ENCODE results near the gene IL18R1.
A peak's percentile ranks its signal among the peaks of the same experiment; 100 is the strongest.
"Not testable (repeated sequence)": the region's sequence is repeated elsewhere in the genome, so short reads cannot be mapped to it uniquely, and the experiment has no call there.

Gene IL18R1, protein sequence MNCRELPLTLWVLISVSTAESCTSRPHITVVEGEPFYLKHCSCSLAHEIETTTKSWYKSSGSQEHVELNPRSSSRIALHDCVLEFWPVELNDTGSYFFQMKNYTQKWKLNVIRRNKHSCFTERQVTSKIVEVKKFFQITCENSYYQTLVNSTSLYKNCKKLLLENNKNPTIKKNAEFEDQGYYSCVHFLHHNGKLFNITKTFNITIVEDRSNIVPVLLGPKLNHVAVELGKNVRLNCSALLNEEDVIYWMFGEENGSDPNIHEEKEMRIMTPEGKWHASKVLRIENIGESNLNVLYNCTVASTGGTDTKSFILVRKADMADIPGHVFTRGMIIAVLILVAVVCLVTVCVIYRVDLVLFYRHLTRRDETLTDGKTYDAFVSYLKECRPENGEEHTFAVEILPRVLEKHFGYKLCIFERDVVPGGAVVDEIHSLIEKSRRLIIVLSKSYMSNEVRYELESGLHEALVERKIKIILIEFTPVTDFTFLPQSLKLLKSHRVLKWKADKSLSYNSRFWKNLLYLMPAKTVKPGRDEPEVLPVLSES

DNA sequence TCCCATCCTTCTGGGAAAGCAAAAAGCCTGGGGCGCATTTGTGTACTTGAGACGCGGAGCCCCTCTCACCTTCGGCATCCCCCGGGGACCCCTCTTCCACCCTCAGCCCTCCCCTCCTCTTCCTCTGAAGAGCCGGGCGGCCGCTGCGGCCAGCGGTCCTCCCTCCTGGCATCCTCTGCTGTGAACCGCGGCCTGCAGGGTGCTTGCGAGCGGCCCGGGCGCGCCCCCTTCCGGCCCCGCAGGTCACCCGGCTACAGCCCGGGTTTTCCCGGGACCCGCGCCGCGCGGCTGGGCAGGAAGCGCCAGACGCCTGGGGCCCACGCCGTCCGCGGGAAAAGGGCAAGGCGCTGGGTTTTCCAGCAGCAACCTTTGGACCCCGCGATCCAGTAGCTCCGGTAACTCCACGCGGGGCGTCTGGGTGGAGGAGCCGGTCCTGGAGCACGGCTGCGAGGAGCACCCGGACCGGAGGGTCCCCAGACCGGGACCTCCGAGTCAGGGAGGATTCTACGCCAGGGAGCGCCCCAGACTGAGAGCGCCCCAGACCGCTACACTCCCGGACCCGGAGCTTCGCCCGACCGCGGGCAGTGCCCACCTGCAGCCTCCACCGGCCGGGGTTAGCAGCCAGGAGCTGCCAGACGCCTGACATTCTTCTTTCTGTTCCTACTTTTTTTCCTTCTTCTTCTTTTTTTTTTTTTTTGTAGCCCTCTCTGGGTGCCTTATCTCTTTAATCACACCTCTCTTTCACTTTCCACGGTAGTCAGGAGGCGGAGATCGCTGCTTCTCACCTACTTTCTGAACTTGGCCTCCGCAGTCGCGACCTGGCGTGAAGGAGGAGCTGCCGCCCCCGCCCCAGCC is at the start of gene IL18R1:
TSS of gene IL18R1 (plus strand) at position 271 of the 855 bp plus-strand sequence. CDS start 6,865 bp downstream, outside the sequence.
- peak in 2 of 3 donors; percentile 33 to 55 for DNase-seq (ENCODE audit: low read depth in 3 of 3, low spot score in 1 of 3)

DNA sequence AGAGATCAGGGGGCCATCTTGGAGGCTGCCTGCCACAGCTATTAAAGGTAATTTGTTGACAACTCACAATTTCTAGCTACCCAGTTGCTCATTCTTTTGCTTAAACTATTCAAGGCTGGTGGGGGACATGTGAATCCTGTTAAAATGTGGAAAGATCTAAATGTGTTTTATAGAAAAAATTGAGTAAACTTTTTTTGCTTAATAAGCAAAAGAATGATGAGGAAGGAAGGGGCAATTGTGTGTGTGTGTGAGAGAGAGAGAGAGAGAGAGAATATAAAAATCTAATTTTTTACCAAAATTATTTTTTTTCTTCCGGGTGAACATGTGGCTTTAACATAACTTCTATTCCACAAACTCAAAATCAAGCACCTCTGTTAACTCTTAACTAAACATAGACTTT is 49.5 kb upstream of the IL18R1 start:
- no peak for DNase-seq (ENCODE audit: low read depth in 3 of 3, low spot score in 1 of 3)

DNA sequence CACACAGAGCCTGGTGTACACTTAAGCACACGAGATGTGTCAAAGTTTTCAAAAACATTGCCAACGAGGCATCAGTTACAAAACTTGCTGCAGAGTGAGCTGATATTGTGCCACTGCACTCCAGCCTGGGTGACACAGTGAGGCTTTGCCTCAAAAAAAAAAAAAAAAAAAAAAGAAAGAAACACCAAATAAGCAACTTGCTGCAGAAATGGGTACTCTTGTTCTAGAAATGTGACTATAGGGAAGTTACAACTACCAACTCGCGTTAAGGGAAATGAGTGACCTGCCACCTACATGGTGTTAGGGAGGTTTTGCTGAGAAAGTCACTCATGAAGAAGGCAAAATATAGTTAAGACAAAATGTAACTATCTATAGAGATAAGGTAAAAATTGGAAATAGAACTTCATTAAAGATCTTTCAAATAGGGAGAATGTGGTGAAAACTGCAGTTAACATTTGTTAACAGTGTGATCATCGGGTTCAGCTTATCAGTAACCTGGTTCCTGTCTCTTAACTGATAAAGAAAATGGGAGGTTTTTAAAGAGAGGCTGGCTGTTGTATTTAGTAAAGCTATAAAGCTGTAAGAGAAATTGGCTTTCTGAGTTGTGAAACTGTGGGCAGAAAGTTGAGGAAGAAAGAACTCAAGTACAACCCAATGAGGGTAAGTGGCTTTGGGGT is 44.5 kb upstream of the IL18R1 start, which contains the start of gene IL1RL1:
TSS of gene IL1RL1 (plus strand) at position 600 of the 677 bp plus-strand sequence. CDS start 26,702 bp downstream, outside the sequence.
- DNase-seq (ENCODE audit: low read depth in 3 of 3, low spot score in 1 of 3), result no peak

DNA sequence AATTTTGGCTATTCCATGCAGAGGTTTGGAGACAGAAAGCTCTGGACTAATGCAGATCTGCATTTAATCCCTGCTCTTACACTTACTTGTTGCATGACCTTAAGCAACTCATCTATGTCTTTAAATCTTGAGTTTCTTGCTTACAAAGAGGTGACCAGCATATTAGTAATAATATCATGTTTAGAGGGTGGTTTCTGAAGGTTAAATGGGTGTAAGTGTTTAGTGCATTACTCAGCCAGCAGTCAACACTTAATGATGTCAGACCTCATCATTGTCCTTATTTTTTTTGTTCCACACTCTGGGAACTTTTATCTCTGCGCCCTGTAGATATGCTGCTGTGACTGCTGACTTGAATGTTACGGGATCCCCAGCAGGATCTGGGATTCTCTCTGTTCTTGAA is 42.6 kb upstream of the IL18R1 start:
- no peak for DNase-seq (ENCODE audit: low read depth in 3 of 3, low spot score in 1 of 3)

DNA sequence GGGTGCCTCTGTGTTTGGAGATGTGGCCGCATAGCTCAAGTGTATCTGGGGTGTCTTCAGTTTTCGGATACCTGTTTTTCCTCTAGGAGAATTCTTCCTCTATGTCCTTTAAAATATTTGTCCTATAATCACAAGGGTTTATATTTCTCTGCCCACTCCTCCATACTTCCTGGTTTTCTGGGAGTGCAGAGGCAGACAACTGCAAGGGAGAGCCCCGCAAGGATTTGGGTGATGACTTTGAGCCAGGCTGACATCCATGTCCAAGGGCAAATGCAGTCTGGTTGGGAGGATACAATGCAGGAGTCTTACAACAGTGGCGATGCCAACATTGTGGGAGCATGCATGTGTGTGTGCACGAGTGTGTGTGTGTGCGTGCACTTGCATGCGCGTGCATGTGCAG is 42.1 kb upstream of the IL18R1 start:
- no peak for DNase-seq (ENCODE audit: low read depth in 3 of 3, low spot score in 1 of 3)

DNA sequence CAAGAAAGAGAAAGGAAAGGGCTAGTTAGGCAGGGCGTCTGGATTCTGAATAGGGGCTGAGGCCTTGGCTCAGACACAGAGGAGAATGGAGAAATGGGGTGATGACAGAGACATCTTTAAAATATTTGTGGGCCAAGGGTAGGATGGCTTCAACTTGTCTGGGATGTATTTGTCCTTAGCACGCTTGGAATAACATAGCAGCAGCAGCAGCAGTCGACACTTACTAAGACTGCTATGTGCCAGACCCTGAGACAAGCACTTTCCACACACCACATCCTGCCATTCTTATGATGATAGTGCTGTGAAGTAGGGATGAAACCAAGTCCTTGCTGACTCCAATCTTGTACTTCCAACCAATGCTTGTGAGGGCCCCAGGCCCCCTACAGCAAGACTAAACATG is 41.6 kb upstream of the IL18R1 start:
- DNase-seq (ENCODE audit: low read depth in 3 of 3, low spot score in 1 of 3), result no peak

DNA sequence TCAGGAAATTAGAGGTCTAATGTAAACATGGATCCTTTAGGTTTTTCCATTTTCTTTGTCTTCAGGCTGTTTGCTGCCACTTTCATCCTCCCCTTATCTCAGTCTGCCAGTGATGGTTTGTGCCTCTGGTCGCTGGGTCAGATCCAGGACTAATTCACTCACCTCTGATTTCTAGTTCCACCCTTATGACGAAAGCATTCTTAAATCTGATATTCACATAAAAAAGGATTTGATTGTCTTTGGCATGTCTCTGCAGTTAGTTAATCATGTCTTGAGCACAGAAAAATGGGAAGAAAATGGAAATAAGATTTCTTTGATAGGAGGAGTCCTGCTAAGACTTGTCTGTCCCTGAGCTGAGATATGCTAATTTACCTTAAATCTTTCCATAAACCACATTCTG is 39.7 kb upstream of the IL18R1 start:
- DNase-seq (ENCODE audit: low read depth in 3 of 3, low spot score in 1 of 3), result no peak

DNA sequence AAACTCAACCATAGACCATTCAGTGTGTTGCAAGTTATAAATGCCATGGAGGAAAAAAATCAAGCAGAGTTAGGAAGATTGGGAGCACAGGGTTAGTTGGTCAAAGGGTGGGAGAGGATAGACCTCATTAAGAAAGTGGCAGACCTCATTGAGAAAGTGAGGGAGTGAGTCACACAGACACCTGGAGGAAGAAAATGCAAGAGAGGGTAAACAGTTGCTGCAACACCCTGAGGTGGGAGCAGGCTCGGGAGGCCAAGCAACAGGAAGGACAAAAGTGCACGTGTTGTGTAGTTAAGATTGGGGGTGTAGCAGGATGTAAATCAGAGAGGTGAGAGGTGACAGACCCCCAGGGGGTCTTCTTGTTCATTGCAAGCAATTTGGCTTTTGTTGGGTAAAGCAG is 37.9 kb upstream of the IL18R1 start:
- DNase-seq (ENCODE audit: low read depth in 3 of 3, low spot score in 1 of 3), result no peak

DNA sequence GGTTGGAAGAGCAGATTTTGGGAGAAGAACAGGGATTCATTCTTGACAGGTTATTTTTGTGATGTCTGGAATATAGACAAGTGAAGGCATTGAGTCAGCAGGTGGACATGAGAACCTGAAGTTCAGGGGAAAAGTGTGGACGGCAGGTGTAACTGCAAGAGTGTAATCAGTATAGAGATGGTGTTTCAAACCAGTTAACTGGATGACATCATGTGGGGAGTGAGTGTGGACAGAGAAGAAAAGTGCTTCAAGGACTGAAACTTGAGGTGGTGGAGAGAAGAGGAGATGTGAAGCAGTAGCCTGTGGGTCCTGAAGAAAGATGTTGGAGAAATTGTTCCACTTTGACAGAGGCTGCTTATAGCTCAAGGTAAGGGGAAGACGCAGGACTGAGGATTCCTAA is 37.2 kb upstream of the IL18R1 start:
- no peak for DNase-seq (ENCODE audit: low read depth in 3 of 3, low spot score in 1 of 3)

DNA sequence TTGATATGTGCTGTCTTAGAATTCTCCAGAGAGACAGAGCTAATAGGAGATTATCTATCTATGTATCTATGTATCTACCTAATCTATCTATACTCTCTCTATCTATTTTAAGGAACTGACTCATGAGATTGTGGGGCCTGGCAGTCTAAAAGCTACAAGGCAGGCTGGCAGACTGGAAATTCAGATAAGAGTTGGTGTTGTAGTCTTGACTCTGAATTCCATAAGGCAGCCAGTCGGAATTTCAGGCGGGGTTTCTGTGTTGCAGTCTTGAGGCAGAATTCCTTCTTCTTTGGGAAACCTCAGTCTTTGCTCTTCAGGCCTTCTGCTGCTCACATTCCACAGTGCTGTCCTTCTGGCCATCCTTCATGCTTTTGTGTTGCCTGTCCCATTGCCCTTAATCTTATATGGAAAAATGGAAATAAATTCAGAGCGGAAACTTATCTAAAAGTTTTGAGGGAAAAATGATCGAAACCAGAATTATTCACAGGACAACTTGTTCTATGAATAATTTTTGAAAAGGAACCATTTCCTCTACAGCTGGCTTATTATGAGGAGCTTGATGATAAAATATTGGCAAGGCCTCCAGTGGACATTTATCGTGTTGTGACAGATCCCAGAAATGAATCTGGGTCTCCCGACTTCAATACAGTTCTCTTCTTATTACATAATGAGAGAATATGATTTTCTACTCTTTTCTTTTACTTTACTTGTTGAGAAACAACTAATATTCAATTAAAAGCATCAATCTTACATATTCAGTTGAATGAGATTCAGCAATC is 33.5 kb upstream of the IL18R1 start:
- DNase-seq (ENCODE audit: low read depth in 3 of 3, low spot score in 1 of 3), result no peak

DNA sequence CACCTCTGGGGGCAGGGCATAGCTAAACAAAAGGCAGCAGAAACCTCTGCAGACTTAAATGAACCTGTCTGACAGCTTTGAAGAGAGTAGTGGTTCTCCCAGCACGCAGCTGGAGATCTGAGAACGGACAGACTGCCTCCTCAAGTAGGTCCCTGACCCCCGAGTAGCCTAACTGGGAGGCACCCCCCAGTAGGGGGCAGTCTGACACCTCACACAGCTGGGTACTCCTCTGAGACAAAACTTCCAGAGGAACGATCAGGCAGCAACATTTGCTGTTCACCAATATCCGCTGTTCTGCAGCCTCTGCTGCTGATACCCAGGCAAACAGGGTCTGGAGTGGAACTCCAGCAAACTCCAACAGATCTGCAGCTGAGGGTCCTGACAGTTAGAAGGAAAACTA is 30.7 kb upstream of the IL18R1 start:
- not testable (repeated sequence) for DNase-seq (ENCODE audit: low read depth in 3 of 3, low spot score in 1 of 3)

DNA sequence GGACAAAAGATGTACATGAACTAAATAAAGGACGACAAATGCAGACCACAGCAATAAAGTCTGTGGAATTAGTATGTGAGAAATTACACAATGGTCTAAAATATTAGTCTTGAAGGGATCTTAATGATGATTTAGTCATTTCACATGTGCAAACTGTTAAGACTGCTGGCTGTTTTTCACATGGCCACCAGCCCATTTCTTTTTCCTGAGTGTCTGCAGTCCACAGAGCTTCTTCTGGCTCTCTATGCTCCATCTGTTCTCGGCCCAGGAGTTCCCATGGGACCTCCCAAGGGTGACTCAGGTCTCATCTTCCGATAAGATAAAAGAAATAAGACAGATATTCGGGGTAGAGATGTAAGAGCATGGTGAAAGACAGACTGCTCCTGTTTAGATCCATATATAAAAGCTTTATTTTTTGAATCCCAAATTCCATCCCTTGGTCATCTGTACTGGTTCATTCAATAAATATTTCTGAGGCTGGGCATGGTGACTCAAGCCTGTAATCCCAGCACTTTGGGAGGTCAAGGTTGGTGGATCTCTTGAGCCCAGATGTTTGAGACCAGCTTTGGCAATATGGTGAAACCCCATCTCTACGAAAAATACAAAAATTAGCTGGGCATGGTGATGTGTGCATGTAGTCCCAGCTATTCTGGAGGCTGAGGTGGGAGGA is 24.1 kb upstream of the IL18R1 start:
- DNase-seq (ENCODE audit: low read depth in 3 of 3, low spot score in 1 of 3), result no peak

DNA sequence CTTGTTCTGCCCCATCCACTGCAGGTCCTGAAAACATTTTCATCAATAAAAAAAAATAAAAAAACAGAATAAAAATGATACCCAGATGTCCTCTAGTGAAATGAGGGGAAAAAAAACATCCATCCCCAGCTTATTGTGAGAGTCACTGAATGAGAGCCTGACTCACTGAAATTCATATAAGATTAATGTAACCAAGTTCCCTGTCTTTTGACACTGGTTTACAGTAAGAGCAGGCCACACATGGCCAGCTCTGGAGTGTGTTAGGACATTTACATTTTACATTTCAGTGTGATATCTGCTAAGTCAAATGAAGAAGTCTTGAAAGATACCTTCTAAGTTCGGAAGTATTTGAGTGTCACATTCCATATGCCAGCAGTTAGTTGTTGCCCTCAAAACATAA is 21.1 kb upstream of the IL18R1 start:
- DNase-seq (ENCODE audit: low read depth in 3 of 3, low spot score in 1 of 3), result no peak

DNA sequence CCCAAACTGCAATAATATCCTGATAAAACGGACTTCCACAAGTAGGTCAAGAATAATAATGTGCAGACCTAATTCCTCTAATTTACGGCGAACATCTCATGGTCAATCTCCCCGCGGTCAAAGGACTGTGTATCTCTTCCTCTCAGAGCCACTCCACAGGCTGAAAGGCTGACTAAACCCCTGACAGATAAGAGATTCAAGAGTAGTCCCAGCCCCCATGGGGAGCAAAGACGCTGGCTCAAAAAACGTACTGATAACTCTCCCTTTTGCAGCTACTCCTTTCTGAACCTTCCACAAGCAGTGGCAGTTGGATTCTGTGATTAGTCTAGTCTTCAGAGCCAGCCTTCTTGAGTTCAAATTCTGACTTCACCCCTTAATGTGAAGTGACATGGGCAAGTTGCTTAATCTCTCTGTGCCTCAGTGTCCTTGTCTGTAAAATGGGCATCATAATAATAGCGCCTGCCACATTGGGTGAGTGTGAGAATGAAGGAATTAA is 19.7 kb upstream of the IL18R1 start:
- no peak for DNase-seq (ENCODE audit: low read depth in 3 of 3, low spot score in 1 of 3)

DNA sequence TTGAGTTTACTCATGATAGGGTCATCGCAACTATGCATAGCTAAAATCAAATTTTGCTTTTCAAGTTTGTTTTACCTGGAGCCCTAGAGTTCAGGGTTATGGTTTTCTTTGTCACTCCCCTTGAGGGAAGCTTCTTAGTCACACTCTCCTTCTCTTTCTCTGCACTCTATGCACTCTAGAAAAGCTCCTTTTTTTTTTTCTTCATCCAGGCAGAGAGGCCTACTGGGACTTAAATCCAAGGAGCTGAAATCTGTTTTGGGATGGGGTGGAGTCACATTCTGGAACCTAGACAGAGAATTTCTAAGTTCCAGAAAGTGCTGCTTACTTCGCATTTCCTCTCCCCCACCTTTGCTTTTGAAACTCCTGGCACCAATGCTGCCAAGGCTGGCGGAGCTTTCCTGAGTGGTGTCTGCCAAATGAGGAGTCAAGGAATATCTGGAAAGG is 19.1 kb upstream of the IL18R1 start:
- DNase-seq (ENCODE audit: low read depth in 3 of 3, low spot score in 1 of 3), result no peak

DNA sequence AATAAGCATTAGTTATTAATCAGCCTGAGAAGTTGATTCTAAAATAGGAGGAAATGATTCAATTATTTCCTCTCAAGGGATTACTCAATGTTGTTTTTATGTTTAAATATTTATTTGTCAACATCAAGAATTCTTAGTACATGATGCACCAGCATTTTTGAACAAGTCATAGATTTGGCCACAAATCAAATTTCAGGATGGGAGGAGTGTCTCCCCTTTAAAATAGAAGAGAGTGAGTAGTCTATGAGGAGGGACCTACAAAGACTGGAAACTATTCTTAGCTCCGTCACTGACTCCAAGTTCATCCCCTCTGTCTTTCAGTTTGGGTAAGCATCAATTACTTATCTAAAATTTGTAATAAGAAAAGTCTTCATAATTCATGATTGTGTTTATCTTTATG is 18.6 kb upstream of the IL18R1 start:
- DNase-seq (ENCODE audit: low read depth in 3 of 3, low spot score in 1 of 3), result no peak

DNA sequence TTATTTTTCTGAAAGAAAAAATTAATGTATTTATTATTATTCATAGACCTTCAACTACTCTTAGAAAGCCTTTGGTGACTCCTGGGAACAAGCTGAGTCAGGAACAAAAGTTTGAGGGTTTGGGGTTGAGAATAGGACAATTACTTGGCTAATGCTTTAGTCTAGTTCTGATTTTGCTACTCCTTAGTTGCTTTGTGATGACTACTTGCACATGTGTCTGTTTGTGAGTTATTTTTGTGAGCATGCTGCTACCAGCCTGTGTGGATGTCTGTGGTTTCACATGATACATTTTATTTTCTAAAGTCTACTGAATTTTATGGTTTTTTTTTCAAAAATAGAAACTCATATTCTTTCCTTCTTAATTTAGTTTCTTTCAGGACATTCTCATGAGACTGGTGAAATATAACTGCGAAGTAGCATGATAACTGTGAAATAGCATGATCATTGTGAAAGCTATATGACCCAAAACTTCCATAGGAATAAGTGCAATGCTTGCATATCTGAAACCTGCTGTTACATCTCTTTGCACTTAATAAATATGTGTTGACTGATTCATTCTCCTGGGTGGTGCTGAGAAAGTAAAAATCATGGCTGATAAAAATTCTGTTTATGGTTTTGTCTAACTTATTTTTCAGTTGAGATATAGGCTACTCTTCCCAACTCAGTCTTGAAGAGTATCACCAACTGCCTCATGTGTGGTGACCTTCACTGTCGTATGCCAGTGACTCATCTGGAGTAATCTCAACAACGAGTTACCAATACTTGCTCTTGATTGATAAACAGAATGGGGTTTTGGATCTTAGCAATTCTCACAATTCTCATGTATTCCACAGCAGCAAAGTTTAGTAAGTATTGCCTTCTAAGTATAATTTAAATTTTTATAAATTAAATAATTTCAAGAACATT is 17.9 kb upstream of the IL18R1 start:
- DNase-seq (ENCODE audit: low read depth in 3 of 3, low spot score in 1 of 3), result no peak

DNA sequence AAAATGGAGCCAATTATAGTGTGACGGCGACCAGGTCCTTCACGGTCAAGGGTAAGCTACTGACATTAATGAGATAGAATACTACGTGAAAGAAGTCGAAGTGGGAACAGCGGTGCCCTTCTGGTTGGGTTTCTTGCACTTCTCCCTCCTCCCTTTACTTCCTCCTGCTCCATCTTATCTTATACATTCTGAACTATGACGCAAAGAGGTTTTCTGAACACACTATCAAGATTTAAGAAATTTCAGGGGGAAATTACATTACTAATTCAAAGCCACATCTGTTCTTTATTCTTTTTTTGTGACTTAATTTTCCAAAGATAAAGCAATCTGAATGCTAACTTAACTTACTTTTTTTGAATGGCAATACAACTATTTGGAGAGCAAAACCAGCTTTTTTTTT is 14.8 kb upstream of the IL18R1 start:
- DNase-seq (ENCODE audit: low read depth in 3 of 3, low spot score in 1 of 3), result no peak

DNA sequence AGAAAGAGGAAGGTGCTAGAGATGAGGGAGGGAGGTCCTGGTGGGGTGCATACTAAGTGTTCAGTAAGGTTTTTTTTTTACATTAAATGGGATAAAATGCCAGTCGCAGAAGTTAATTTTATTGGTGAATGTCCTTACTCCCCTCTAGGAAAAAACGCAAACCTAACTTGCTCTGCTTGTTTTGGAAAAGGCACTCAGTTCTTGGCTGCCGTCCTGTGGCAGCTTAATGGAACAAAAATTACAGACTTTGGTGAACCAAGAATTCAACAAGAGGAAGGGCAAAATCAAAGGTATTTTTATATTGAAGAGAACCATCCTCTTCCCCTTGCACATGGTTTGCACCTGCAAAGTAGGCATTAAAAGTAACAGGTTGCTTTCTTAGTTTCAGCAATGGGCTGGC is 12.7 kb upstream of the IL18R1 start:
- no peak for DNase-seq (ENCODE audit: low read depth in 3 of 3, low spot score in 1 of 3)
